ENCODE data around the gene GLS.
"Not testable (repeated sequence)": the region's sequence is repeated elsewhere in the genome, so short reads cannot be mapped to it uniquely, and the experiment has no call there.

Gene GLS

GRCh38 chr2:190859347-190860297 lies 21.0 kb upstream of the GLS start:
- Histone ChIP-seq H3K27me3 (ENCODE audit: insufficient read depth, poor library complexity, severe bottlenecking) (no peaks in the 10 kb centered on the region), H3K27ac (replicated peaks) (no peak overlapping the region), H3K4me3 (replicated peaks; ENCODE audit: insufficient read depth, low read length) (no peak overlapping the region)
- TF ChIP-seq GABPA (IDR thresholded peaks at IDR 0.05; ENCODE audit: low read depth) (no peak), SPI1 (IDR thresholded peaks at IDR 0.05; ENCODE audit: borderline replicate concordance, low read depth) (no peak), REST (IDR thresholded peaks at IDR 0.05; ENCODE audit: insufficient replicate concordance, low read depth) (no peak), CTCF (IDR thresholded peaks at IDR 0.05; ENCODE audit: insufficient read depth, low read length) (no peak), POLR2AphosphoS5 (IDR thresholded peaks at IDR 0.05; ENCODE audit: low read depth) (no peak)
- no peak for DNase-seq (ENCODE audit: low read depth in 1 of 2, low spot score in 1 of 2)

GRCh38 chr2:190860985-190861680 lies 19.5 kb upstream of the GLS start:
- H3K4me3 ChIP-seq (replicated peaks; ENCODE audit: insufficient read depth, low read length), result no peak overlapping the region
- DNase-seq (ENCODE audit: low read depth in 1 of 2, low spot score in 1 of 2), result no peak
- no peak overlapping the region for H3K27ac ChIP-seq (replicated peaks)
- no peaks in the 10 kb centered on the region for H3K27me3 ChIP-seq (ENCODE audit: insufficient read depth, poor library complexity, severe bottlenecking)
- no peak for TF ChIP-seq POLR2AphosphoS5 (IDR thresholded peaks at IDR 0.05; ENCODE audit: low read depth)
- TF ChIP-seq REST (IDR thresholded peaks at IDR 0.05; ENCODE audit: insufficient replicate concordance, low read depth), result no peak
- no peak for TF ChIP-seq GABPA (IDR thresholded peaks at IDR 0.05; ENCODE audit: low read depth)
- no peak for TF ChIP-seq CTCF (IDR thresholded peaks at IDR 0.05; ENCODE audit: insufficient read depth, low read length)
- 0 out of 2 replicates have a peak, but pooled peaks have one; percentile 6 for TF ChIP-seq SPI1 (IDR thresholded peaks at IDR 0.05; ENCODE audit: borderline replicate concordance, low read depth)

GRCh38 chr2:190862128-190862527 lies 18.5 kb upstream of the GLS start:
- H3K4me3 ChIP-seq (replicated peaks; ENCODE audit: insufficient read depth, low read length); DNase-seq (ENCODE audit: low read depth in 1 of 2, low spot score in 1 of 2); H3K27ac ChIP-seq (replicated peaks); H3K27me3 ChIP-seq (ENCODE audit: insufficient read depth, poor library complexity, severe bottlenecking): not testable (repeated sequence)

- no peak overlapping the region for H3K4me3 ChIP-seq (replicated peaks; ENCODE audit: insufficient read depth, low read length)
- no peaks in the 10 kb centered on the region for H3K27me3 ChIP-seq (ENCODE audit: insufficient read depth, poor library complexity, severe bottlenecking)
- no peak overlapping the region for H3K27ac ChIP-seq (replicated peaks)
- no peak for DNase-seq (ENCODE audit: low read depth in 1 of 2, low spot score in 1 of 2)
- TF ChIP-seq REST (IDR thresholded peaks at IDR 0.05; ENCODE audit: insufficient replicate concordance, low read depth) (no peak), CTCF (IDR thresholded peaks at IDR 0.05; ENCODE audit: insufficient read depth, low read length) (no peak), POLR2AphosphoS5 (IDR thresholded peaks at IDR 0.05; ENCODE audit: low read depth) (no peak), GABPA (IDR thresholded peaks at IDR 0.05; ENCODE audit: low read depth) (no peak), SPI1 (IDR thresholded peaks at IDR 0.05; ENCODE audit: borderline replicate concordance, low read depth) (no peak)
These were observed 18.0 kb upstream of the GLS start for GRCh38 chr2:190862571-190862991.
